Esophagus muscularis mucosa (tissue), 4 donors: ENCODE data around the gene GPC1. TPM values are rescaled to one million over a fixed set of nuclear protein-coding genes. Genes with fewer than 3 reads are reported as not detected.

ENCODE experiments used
- DNase-seq: peaks from one replicate; pipeline ENCODE4 v3.0.0-alpha.2; 2017; ENCODE audit errors: extremely low spot score
- H3K27ac ChIP-seq, 4 donors: fragments of 200-600 bp; sonication (generic); replicated peaks in 1 of 4; 1 replicate in 3 of 4; 2 replicates in 1 of 4; pipeline ENCODE4 v1.5.1; 2016 to 2019; ENCODE audit warnings: mild to moderate bottlenecking in 1 of 4
- H3K27me3 ChIP-seq, 4 donors: fragments of 200-600 bp; sonication (generic); one replicate each; pipeline versions ENCODE4 v1.5.1 to v1.6.0; 2016 to 2019
- H3K36me3 ChIP-seq, 4 donors: fragments of 200-600 bp; sonication (generic); one replicate each; pipeline ENCODE4 v1.5.1; 2016 to 2019
- H3K4me1 ChIP-seq, 4 donors: fragments of 200-600 bp; sonication (generic); one replicate each; pipeline ENCODE4 v1.5.1; 2016 to 2019
- H3K4me3 ChIP-seq, 4 donors: fragments of 200-600 bp; sonication (generic); 1 replicate in 2 of 4; 2 replicates in 2 of 4; pipeline ENCODE4 v1.5.1; 2016 to 2019; ENCODE audit warnings: mild to moderate bottlenecking in 4 of 4, moderate library complexity in 1 of 4
- H3K9me3 ChIP-seq, 4 donors: fragments of 200-600 bp; sonication (generic); 1 replicate in 3 of 4; 2 replicates in 1 of 4; pipeline ENCODE4 v1.5.1; 2016 to 2019
- CTCF ChIP-seq, 3 experiments: fragments of 200-600 bp in 2 of 3; fragments of 450-650 bp in 1 of 3; sonication (generic) in 2 of 3; IDR thresholded peaks; one replicate each; pipeline ENCODE4 v1.5.1; 2017 to 2019; ENCODE audit warnings: antibody characterized with exemption in 3 of 3, mild to moderate bottlenecking in 2 of 3, moderate library complexity in 1 of 3
- EP300 ChIP-seq: sonication (generic); formaldehyde crosslinking; IDR thresholded peaks from one replicate; pipeline ENCODE4 v1.6.1; 2017; ENCODE audit warnings: antibody characterized with exemption
- POLR2A ChIP-seq: fragments of 450-650 bp; IDR thresholded peaks from one replicate; pipeline ENCODE4 v1.6.1; 2017; ENCODE audit warnings: antibody characterized with exemption, moderate library complexity, mild to moderate bottlenecking, low read depth
- POLR2AphosphoS5 ChIP-seq, 2 donors: sonication (generic); formaldehyde crosslinking; IDR thresholded peaks; one replicate each; pipeline ENCODE4 v1.6.1; 2017; ENCODE audit warnings: antibody characterized with exemption in 2 of 2
- WGBS: methylation state at CpG from one replicate; pipeline ENCODE4 v1.1.5; 2018; 5-methylcytosine and 5-hydroxymethylcytosine counted together
- intact Hi-C: fragments of 100-400 bp; cut with DNase I; formaldehyde crosslinking; loops from one replicate; pipeline ENCODE4 v1.15.1; 2023
- total RNA-seq, 4 donors: library from RNA; depleted of rRNA; stranded (reverse); fragments of >200 nt; gene quantifications; one replicate each; pipeline versions ENCODE4 v1.1.0 to v1.2.1, GENCODE V29; 2016

The GPC1 gene
- total RNA-seq, 4 donors from 2014 or later, result 29.1 to 71.5 (median 41.8) TPM

- H3K4me1 ChIP-seq, result peaks cover 0 to 9% (median 2%) of the 10 kb centered on the region in 4 donors
- peak; percentile 86 for DNase-seq
- WGBS, result 71% methylated on average over 12 of the region's 12 CpGs
- no peaks in the 10 kb centered on the region for H3K9me3 ChIP-seq
- no peaks in the 10 kb centered on the region for H3K27me3 ChIP-seq
- intact Hi-C loops, result loop anchor here (10.0 kb wide), 2 partner anchors 195 to 325 kb away; no protein-coding TSS in a partner anchor
- H3K4me3 ChIP-seq, result no peak overlapping the region
- peaks cover 0 to 30% (median 18%) of the 10 kb centered on the region in 4 donors for H3K36me3 ChIP-seq
- TF ChIP-seq EP300 (no peak), CTCF (IDR thresholded peaks at IDR 0.05) (no peak), POLR2A (no peak), POLR2AphosphoS5 (IDR thresholded peaks at IDR 0.05) (no peak)
- H3K27ac ChIP-seq, result no peak overlapping the region
Measured at GRCh38 chr2:240509667-240510512, 74.4 kb downstream of the GPC1 start.

- Histone ChIP-seq H3K27ac (no peak overlapping the region), H3K36me3 (peaks cover 0 to 25% (median 18%) of the 10 kb centered on the region in 4 donors), H3K4me3 (no peak overlapping the region), H3K4me1 (peaks cover 0 to 9% (median 2%) of the 10 kb centered on the region in 4 donors), H3K27me3 (no peaks in the 10 kb centered on the region), H3K9me3 (no peaks in the 10 kb centered on the region)
- TF ChIP-seq CTCF (IDR thresholded peaks at IDR 0.05) (no peak), POLR2AphosphoS5 (IDR thresholded peaks at IDR 0.05) (no peak), EP300 (no peak), POLR2A (no peak)
- DNase-seq, result peak; percentile 37
- WGBS, result 93% methylated on average over 12 of the region's 12 CpGs
- intact Hi-C loops, result loop anchor here (10.0 kb wide), 2 partner anchors 194 to 324 kb away; no protein-coding TSS in a partner anchor
Measured at GRCh38 chr2:240510513-240511210, 75.2 kb downstream of the GPC1 start.

GRCh38 chr2:240511351-240512108, 76.1 kb downstream of the GPC1 start:
- Histone ChIP-seq H3K4me1 (peaks cover 0 to 9% (median 2%) of the 10 kb centered on the region in 4 donors), H3K27me3 (no peaks in the 10 kb centered on the region), H3K4me3 (no peak overlapping the region), H3K9me3 (no peaks in the 10 kb centered on the region), H3K36me3 (peaks cover 0 to 25% (median 18%) of the 10 kb centered on the region in 4 donors), H3K27ac (no peak overlapping the region)
- peak; percentile 37 for DNase-seq
- intact Hi-C loops, result loop anchor here (10.0 kb wide), 2 partner anchors 193 to 323 kb away; no protein-coding TSS in a partner anchor
- TF ChIP-seq POLR2AphosphoS5 (IDR thresholded peaks at IDR 0.05) (no peak), EP300 (no peak), POLR2A (no peak), CTCF (IDR thresholded peaks at IDR 0.05) (no peak)
- 97% methylated on average over 22 of the region's 31 CpGs for whole genome bisulfite sequencing

- 96% methylated on average over 8 of the region's 11 CpGs for WGBS
- TF ChIP-seq POLR2AphosphoS5 (IDR thresholded peaks at IDR 0.05), result no peak
- no peak for TF ChIP-seq CTCF (IDR thresholded peaks at IDR 0.05)
- no peak for TF ChIP-seq POLR2A
- no peak for TF ChIP-seq EP300
- peaks cover 0 to 25% (median 18%) of the 10 kb centered on the region in 4 donors for H3K36me3 ChIP-seq
- no peaks in the 10 kb centered on the region for H3K27me3 ChIP-seq
- no peaks in the 10 kb centered on the region for H3K9me3 ChIP-seq
- intact Hi-C loops, result loop anchor here (10.0 kb wide), 2 partner anchors 193 to 323 kb away; no protein-coding TSS in a partner anchor
- no peak overlapping the region for H3K27ac ChIP-seq
- H3K4me1 ChIP-seq, result peaks cover 0 to 9% (median 2%) of the 10 kb centered on the region in 4 donors
- DNase-seq, result no peak
- no peak overlapping the region for H3K4me3 ChIP-seq
Measured at GRCh38 chr2:240512109-240512485, 76.6 kb downstream of the GPC1 start.
